Kidney epithelial cell (primary cell): ENCODE results near the gene FGF8. TPM values are rescaled to one million over a fixed set of nuclear protein-coding genes. Genes with fewer than 3 reads are reported as not detected.

ENCODE experiments used
- DNase-seq: peaks from one replicate; pipeline ENCODE4 v3.0.0-alpha.2; 2010; ENCODE audit warnings: low read depth
- H3K27me3 ChIP-seq: 2 replicates; pipeline ENCODE4 v1.6.0; 2011; ENCODE audit warnings: low read length; ENCODE audit not compliant: control insufficient read depth, insufficient read depth
- H3K36me3 ChIP-seq: 2 replicates; pipeline ENCODE4 v1.5.1; 2011; ENCODE audit warnings: low read length; ENCODE audit not compliant: control insufficient read depth, insufficient read depth
- H3K4me3 ChIP-seq: 2 replicates; pipeline ENCODE4 v1.5.1; 2011; ENCODE audit warnings: low read depth, mild to moderate bottlenecking, control low read depth, low read length
- total RNA-seq: library from RNA; depleted of rRNA; stranded (reverse); fragments of >200 nt; gene quantifications from 2 replicates; pipeline ENCODE4 v1.2.3, GENCODE V29; 2015
- TF ChIP-seq, protein P1 (sequence below): IDR thresholded peaks from 2 replicates; pipeline ENCODE4 v1.5.1; 2011; ENCODE audit warnings: mild to moderate bottlenecking, moderate library complexity, low read length, control low read depth, inconsistent platforms; ENCODE audit not compliant: insufficient read depth, poor library complexity, severe bottlenecking

FGF8 gene
- total RNA-seq, 1 donor from 2014 or later, result not detected

GRCh38 chr10:101816913-101817336, 41.0 kb upstream of the FGF8 start:
- H3K36me3 ChIP-seq, result no peaks in the 10 kb centered on the region
- DNase-seq, result no peak
- no peaks in the 10 kb centered on the region for H3K27me3 ChIP-seq
- peak overlapping the region; percentile 99 for H3K4me3 ChIP-seq
- TF ChIP-seq, protein P1, sequence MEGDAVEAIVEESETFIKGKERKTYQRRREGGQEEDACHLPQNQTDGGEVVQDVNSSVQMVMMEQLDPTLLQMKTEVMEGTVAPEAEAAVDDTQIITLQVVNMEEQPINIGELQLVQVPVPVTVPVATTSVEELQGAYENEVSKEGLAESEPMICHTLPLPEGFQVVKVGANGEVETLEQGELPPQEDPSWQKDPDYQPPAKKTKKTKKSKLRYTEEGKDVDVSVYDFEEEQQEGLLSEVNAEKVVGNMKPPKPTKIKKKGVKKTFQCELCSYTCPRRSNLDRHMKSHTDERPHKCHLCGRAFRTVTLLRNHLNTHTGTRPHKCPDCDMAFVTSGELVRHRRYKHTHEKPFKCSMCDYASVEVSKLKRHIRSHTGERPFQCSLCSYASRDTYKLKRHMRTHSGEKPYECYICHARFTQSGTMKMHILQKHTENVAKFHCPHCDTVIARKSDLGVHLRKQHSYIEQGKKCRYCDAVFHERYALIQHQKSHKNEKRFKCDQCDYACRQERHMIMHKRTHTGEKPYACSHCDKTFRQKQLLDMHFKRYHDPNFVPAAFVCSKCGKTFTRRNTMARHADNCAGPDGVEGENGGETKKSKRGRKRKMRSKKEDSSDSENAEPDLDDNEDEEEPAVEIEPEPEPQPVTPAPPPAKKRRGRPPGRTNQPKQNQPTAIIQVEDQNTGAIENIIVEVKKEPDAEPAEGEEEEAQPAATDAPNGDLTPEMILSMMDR, result no peak

GRCh38 chr10:101816376-101816775, 40.5 kb upstream of the FGF8 start:
- peak overlapping the region; percentile 99 for H3K4me3 ChIP-seq
- no peaks in the 10 kb centered on the region for H3K36me3 ChIP-seq
- TF ChIP-seq, protein P1, result no peak
- no peaks in the 10 kb centered on the region for H3K27me3 ChIP-seq
- no peak for DNase-seq

- DNase-seq, result no peak
- no peaks in the 10 kb centered on the region for H3K36me3 ChIP-seq
- H3K27me3 ChIP-seq, result no peaks in the 10 kb centered on the region
- TF ChIP-seq, protein P1, result no peak
- peak overlapping the region; percentile 99 for H3K4me3 ChIP-seq
Measured at GRCh38 chr10:101814466-101815071, 38.7 kb upstream of the FGF8 start.

- Histone ChIP-seq H3K4me3 (no peak overlapping the region), H3K36me3 (no peaks in the 10 kb centered on the region), H3K27me3 (no peaks in the 10 kb centered on the region)
- TF ChIP-seq, protein P1, result no peak
- no peak for DNase-seq
Measured at GRCh38 chr10:101812606-101813005, 36.7 kb upstream of the FGF8 start.

DNA sequence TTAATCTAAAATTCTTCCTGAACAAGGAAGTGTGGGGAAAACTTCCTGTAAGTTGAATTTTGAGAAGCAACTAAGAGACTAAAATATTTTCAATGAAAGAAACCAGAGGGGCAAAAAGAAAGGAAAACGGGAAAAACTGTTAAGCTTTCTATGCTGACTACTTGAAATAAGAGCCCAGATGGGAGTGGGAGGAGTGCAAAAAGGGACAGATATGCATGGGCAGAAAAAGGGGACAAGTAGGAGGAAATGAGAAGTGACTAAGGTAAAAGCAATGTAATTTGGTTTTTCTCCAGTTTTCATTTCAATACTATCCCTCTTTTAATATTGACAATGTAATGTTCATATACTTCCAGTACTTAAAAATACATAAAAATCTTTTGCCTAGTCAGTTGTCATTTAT, 31.2 kb upstream of the FGF8 start:
- Histone ChIP-seq H3K27me3 (no peaks in the 10 kb centered on the region), H3K4me3 (no peak overlapping the region), H3K36me3 (no peaks in the 10 kb centered on the region)
- DNase-seq, result no peak
- TF ChIP-seq, protein P1, result no peak

GRCh38 chr10:101803511-101803910, 27.6 kb upstream of the FGF8 start:
- no peak for DNase-seq
- Histone ChIP-seq H3K4me3 (no peak overlapping the region), H3K36me3 (peaks cover 2% of the 10 kb centered on the region), H3K27me3 (no peaks in the 10 kb centered on the region)
- TF ChIP-seq, protein P1, result no peak
